ACC112 (cell line): ENCODE data around the gene DECR2.
"Not testable (repeated sequence)": the region's sequence is repeated elsewhere in the genome, so short reads cannot be mapped to it uniquely, and the experiment has no call there.

ENCODE experiments used
- H2AFZ ChIP-seq: fragments of 200-600 bp; sonication (generic); one replicate; pipeline ENCODE4 v1.6.0; 2017; ENCODE audit warnings: antibody characterized with exemption, low read length; ENCODE audit not compliant: unreplicated experiment
- H3K27ac ChIP-seq: fragments of 200-600 bp; sonication (generic); 2 replicates; pipeline ENCODE4 v1.5.1; 2014; ENCODE audit warnings: low read depth, mild to moderate bottlenecking, antibody characterized with exemption, low read length, moderate library complexity
- H3K27me3 ChIP-seq: fragments of 200-600 bp; sonication (generic); 2 replicates; pipeline ENCODE4 v1.6.1; 2014; ENCODE audit warnings: mild to moderate bottlenecking, antibody characterized with exemption, low read length, moderate library complexity, mixed read lengths; ENCODE audit not compliant: insufficient read depth
- H3K36me3 ChIP-seq: fragments of 200-600 bp; sonication (generic); 2 replicates; pipeline ENCODE4 v1.6.1; 2016; ENCODE audit warnings: mild to moderate bottlenecking, antibody characterized with exemption, low read length, moderate library complexity, mixed read lengths; ENCODE audit not compliant: insufficient read depth
- H3K4me1 ChIP-seq: fragments of 200-600 bp; sonication (generic); one replicate; pipeline ENCODE4 v1.6.1; 2016; ENCODE audit warnings: low read length, mixed read lengths; ENCODE audit not compliant: insufficient read depth, unreplicated experiment, control insufficient read depth
- H3K4me3 ChIP-seq: fragments of 200-600 bp; sonication (generic); 2 replicates; pipeline ENCODE4 v1.5.1; 2014; ENCODE audit warnings: mild to moderate bottlenecking, low read depth, low read length
- H3K79me2 ChIP-seq: fragments of 200-600 bp; sonication (generic); one replicate; pipeline ENCODE4 v1.6.0; 2016; ENCODE audit warnings: low read length; ENCODE audit not compliant: control insufficient read depth, unreplicated experiment, insufficient read depth

DECR2 gene

DNA sequence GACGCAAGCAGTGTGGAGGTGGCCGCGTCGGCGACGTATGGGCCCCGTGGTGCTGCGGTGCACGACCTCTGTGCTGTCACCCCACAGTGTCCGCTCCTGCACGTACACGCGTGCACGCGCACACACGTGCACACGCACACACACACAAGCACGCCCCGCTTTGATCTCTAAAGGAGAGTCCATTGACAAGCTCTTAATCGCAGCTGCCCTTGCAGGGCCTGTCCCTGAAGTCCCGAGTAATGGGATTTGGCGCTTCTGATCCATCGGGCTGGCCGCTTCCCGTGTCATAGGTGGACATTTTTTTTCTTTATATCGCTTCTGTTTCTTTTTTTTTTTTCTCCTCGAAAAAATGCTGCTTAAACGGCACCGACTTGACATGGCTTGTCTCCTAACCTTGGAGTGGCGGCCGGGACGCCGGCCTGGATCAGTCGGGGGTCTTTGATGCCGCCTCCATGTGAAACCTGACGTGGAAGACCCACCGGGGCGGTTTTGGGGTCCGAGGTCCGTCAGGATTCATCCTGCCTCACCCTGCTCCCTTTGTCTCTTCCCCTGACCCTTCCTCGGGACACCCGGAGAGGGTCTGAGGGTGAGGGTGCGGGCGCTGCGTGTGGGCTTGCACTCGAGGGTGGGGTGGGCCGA, 40.9 kb upstream of the DECR2 start:
- no peaks in the 10 kb centered on the region for H3K79me2 ChIP-seq
- H3K27ac ChIP-seq = no peak overlapping the region
- no peaks in the 10 kb centered on the region for H3K36me3 ChIP-seq
- no peaks in the 10 kb centered on the region for H3K4me1 ChIP-seq
- H2AFZ ChIP-seq = no peak overlapping the region
- no peaks in the 10 kb centered on the region for H3K27me3 ChIP-seq
- H3K4me3 ChIP-seq = no peak overlapping the region

DNA sequence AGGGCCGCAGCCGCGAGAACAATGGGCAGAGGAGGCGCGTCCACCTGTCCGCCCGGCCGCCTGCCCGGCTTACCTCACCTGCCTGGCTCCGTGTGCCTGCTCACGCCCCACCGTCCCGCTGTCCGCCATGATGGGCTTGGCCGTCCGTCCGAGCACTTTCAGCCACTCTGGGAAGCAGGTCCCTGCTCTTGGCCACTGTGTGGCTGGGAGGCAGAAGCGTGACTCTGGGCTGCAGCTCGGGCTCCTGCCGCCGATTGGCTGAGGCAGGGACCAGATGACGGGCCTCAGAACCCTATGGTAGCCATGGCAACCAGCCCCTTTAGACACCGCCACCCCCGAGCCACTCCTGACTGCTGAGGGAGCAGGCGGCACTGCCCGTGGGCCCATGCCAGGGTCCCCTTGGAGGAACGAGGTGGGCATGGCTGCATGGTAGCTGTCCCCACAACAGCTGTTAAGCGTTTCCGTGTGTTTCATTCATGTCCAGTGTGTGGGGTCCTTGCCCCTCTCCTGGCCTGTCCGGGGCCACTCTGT, 40.3 kb upstream of the DECR2 start:
- Histone ChIP-seq H3K27ac (no peak overlapping the region), H3K4me3 (no peak overlapping the region), H3K27me3 (no peaks in the 10 kb centered on the region), H3K36me3 (no peaks in the 10 kb centered on the region), H3K4me1 (no peaks in the 10 kb centered on the region), H2AFZ (no peak overlapping the region), H3K79me2 (no peaks in the 10 kb centered on the region)

DNA sequence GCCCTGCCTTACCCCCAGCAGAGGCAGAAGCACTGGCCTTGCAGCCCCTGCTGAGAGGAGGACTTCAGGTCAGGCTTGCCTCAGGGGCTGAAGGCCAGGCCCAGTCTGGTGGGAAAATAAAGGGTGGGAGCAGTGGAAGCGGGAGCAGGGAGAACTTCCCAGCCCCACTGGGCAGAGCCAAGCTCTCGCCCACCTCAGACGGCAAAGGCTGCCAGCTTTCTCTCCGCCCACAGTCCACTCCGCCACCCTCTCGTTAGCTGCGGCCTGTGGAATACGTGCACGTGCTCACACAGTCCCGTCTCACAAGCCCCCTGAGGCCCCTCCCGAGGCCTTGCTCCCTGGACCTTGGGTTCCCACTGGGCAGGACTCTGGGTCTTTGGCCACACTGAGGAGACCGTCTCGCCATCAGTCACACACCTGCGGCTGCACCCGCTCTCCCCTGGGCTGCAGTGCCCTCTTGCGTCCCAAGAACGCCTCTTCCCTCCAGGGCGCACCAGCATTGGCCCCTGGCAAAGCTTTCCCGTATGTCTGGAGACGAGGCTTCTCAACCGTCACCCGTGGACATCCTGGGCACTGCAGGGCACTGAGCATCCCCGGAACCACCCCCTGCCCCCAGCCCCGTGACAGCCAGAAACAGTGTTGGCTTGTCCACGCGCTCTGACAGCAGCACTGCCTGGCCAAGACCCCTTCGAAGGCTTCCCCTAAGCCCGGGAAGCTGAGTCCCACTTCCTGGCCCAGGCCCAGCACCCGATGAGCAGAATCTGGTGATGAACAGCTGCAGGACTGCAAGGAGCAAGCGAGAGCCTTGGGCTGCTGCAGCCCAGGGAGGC, 39.6 kb upstream of the DECR2 start:
- no peak overlapping the region for H3K27ac ChIP-seq
- H3K79me2 ChIP-seq = no peaks in the 10 kb centered on the region
- H3K27me3 ChIP-seq = no peaks in the 10 kb centered on the region
- no peaks in the 10 kb centered on the region for H3K36me3 ChIP-seq
- no peak overlapping the region for H3K4me3 ChIP-seq
- no peaks in the 10 kb centered on the region for H3K4me1 ChIP-seq
- H2AFZ ChIP-seq = no peak overlapping the region

DNA sequence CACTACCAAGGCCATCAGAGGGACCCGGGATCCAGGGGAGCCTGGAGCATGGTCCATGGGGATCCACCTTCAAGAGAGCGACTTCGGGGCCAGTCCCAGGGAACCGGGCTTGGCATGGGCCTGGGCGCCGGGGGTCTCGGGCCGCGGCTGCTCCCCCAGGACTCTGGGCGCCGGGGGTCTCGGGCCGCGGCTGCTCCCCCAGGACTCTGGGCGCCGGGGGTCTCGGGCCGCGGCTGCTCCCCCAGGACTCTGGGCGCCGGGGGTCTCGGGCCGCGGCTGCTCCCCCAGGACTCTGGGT, 39.0 kb upstream of the DECR2 start:
- not testable (repeated sequence) for H3K27ac ChIP-seq, H2AFZ ChIP-seq, H3K79me2 ChIP-seq, H3K36me3 ChIP-seq, H3K4me1 ChIP-seq, H3K27me3 ChIP-seq, H3K4me3 ChIP-seq

DNA sequence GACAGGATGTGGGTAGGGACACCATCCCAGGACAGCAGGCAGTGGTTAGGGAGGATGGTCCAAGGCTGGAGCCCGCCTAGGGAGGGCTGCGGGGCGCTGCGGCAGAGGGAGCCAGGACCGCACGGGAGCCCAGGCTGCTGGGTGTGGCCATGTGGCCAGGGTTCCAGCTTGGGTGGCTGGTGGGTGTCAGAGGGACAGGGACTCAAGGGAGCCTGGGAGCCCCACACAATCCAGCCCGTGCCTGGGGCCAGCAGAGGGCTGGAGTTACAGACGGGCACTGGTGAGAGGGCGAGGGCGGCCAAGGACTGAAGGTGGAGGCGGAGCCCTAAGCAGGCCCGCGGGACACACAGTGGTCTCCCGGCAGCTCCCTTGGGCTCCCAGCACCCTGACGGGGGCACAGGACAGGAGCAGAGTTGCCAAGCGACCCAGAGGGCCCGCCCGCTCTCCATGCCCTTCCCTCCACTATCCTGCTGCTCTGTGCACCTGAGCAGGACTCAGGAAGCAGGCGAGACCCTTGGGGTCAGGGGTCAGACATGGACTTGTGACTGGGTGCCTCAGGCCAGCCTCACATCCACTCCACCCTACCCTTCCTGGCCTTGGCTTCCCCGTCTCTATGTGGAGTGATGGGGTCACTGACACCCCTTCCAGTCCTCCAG, 38.4 kb upstream of the DECR2 start:
- Histone ChIP-seq H3K79me2 (no peaks in the 10 kb centered on the region), H3K4me1 (no peaks in the 10 kb centered on the region), H3K36me3 (no peaks in the 10 kb centered on the region), H3K4me3 (no peak overlapping the region), H3K27me3 (no peaks in the 10 kb centered on the region), H3K27ac (no peak overlapping the region), H2AFZ (no peak overlapping the region)

DNA sequence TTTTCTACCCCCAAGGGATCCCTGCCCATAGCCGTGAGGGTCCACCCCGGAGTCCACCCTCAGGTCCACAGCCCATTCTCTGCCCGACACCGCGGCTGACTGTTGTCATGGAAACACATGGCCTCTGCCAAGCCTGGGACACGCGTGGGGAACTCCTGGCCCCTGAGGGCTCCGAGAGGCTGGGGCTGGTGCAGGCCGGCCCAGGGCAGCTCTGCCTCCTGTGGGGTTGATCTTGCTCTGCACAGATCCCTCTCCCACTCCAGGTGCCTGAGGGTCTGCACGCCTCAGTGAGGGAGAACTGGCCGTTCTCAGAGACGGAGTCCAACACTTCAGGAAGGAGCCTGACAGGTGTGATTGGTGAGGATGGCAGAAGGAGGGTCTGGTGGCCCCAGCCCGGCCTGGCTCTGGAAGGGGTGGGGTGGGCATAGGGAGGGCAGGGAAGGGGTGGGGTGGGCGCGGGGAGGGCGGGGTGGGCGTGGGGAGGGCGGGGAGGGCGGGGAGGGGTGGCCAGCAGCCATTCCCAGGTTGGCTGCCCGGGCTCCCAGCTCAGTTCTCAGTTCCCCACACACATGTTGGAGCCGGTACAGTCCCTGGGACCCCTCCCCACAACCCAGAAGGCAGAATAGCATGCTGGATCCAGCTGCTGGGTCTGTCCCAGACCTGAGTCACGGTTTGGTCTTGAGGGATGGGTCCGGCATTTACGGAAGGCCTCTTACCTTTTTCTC, 37.8 kb upstream of the DECR2 start:
- no peak overlapping the region for H3K27ac ChIP-seq
- no peaks in the 10 kb centered on the region for H3K4me1 ChIP-seq
- H3K27me3 ChIP-seq = no peaks in the 10 kb centered on the region
- H3K79me2 ChIP-seq = no peaks in the 10 kb centered on the region
- no peak overlapping the region for H2AFZ ChIP-seq
- H3K4me3 ChIP-seq = no peak overlapping the region
- H3K36me3 ChIP-seq = no peaks in the 10 kb centered on the region

DNA sequence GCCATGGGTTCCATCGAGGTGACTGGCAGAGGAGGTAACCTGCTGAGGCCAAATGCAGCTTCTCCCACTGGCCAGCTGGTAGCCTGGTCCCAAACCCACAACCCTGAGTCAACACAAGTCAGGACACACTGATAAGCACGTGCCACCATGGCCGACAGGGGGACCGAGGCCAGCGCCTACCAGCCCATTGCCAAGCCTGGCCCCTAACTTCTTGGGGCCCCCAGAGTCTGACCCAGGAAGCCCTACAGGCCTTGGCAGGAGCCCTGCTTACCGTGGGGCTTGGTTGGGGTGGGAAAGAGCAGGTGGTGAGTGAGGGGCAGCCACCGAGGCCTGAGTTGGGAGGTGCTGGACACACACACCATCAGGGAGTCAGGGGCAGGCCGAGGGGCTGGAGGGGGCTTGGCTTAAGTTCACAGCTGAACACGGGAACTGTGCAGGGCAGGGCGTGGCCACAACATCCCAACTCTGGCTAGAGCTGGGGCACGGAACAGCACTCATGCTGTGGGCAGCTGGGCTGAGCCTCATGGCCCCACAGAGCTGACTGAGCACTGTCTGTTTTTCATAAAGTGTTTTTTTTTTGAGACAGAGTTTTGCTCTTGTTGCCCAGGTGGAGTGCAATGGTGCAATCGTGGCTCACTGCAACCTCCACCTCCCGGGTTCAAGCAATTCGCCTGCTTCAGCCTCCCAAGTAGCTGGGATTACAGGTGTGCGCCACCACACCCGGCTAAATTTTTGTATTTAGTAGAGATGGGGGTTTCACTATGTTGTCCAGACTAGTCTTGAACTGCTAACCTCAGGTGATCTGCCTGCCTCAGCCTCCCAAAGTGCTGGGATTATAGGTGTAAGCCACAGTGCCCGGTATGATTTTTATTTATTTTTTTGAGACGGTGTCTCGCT, 36.8 kb upstream of the DECR2 start:
- Histone ChIP-seq H3K79me2 (no peaks in the 10 kb centered on the region), H3K4me3 (no peak overlapping the region), H3K36me3 (no peaks in the 10 kb centered on the region), H3K27ac (no peak overlapping the region), H3K4me1 (no peaks in the 10 kb centered on the region), H3K27me3 (no peaks in the 10 kb centered on the region), H2AFZ (no peak overlapping the region)

DNA sequence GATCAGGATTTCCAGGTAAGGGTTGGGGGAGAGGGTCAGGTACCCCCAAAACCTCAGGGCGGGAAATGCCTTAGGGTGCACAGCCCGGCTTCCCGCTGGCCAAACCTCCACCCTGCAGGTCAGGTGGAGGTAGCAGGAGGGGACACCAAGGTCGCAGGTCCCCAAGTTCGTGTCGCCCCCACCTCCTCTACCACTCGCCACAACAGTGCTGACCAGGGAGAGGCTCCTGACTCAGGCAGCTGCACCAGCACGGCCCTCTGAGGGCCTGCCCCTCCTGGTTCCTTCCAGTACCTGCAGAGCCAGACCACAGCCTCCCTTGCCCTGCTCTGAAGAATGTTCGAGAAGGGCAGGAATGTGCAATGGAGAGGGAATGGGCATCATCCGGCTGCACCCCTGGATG, 35.2 kb upstream of the DECR2 start:
- no peak overlapping the region for H2AFZ ChIP-seq
- H3K79me2 ChIP-seq = no peaks in the 10 kb centered on the region
- no peak overlapping the region for H3K4me3 ChIP-seq
- H3K36me3 ChIP-seq = no peaks in the 10 kb centered on the region
- H3K4me1 ChIP-seq = peaks cover 3% of the 10 kb centered on the region
- H3K27ac ChIP-seq = no peak overlapping the region
- H3K27me3 ChIP-seq = no peaks in the 10 kb centered on the region

DNA sequence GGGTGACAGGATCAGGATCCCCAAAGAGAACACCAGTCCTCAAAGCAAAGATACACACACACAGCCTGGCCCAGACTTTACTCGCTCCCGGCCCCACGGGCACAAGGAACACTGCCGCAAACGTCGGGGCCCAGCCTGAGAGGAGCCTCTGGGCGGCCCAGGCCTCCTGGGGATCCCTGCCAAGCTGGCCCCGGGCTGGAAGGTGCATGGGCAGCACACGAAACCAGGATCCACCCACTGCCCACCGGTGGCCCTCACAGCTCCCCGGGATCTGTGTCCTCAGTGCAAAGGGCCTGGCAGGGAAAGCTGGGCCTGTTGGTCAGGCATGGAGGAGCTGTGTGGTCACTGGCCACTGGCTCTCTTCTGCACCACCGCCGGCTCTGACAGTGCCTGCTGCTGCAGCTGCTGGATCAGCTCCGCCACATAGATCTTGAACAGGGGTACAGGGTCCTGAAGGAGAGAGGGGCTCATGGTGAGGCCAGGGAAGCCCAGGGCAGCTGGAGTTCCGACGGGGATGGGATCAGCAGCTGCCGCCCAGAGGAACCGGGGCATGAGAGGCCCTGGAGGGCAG, 34.3 kb upstream of the DECR2 start:
- H3K36me3 ChIP-seq = no peaks in the 10 kb centered on the region; the same call in 1 of the 2 replicates
- no peaks in the 10 kb centered on the region for H3K27me3 ChIP-seq
- H3K4me3 ChIP-seq = no peak overlapping the region
- H2AFZ ChIP-seq = no peak overlapping the region
- peaks cover 3% of the 10 kb centered on the region for H3K4me1 ChIP-seq
- H3K79me2 ChIP-seq = no peaks in the 10 kb centered on the region
- H3K27ac ChIP-seq = no peak overlapping the region
